Colonic mucosa (tissue), 4 donors: ENCODE results near the gene PNPLA2. TPM values are rescaled to one million over a fixed set of nuclear protein-coding genes. Genes with fewer than 3 reads are reported as not detected.
A peak's percentile ranks its signal among the peaks of the same experiment; 100 is the strongest.

Source experiments
- DNase-seq: peaks from one replicate; pipeline ENCODE4 v3.0.0-alpha.2; 2020
- H3K27ac ChIP-seq: fragments of 200-600 bp; one replicate; pipeline ENCODE4 v1.8.0; 2021
- H3K27me3 ChIP-seq: fragments of 200-600 bp; one replicate; pipeline ENCODE4 v1.8.0; 2021
- H3K36me3 ChIP-seq: fragments of 200-600 bp; one replicate; pipeline ENCODE4 v1.8.0; 2021
- H3K4me1 ChIP-seq: fragments of 200-600 bp; one replicate; pipeline ENCODE4 v1.8.0; 2021; ENCODE audit warnings: mild to moderate bottlenecking
- H3K4me3 ChIP-seq: fragments of 200-600 bp; one replicate; pipeline ENCODE4 v1.8.0; 2021
- H3K9ac ChIP-seq, 2 donors: one replicate each; pipeline ENCODE4 v1.7.0; 2013; ENCODE audit warnings: control low read depth in 2 of 2, low read depth in 2 of 2, low read length in 2 of 2
- H3K9me3 ChIP-seq: fragments of 200-600 bp; one replicate; pipeline ENCODE4 v1.8.0; 2021
- intact Hi-C: fragments of 100-400 bp; cut with DNase I; formaldehyde crosslinking; loops from one replicate; pipeline ENCODE4 v1.14.1; 2022
- total RNA-seq, 2 donors: library from RNA; stranded (reverse); fragmentation: NEBNext Ultra II Directional in 1 of 2; extraction: Animal tissue kit (Norgen Biotek cat#: 25700) in 1 of 2; gene quantifications; one replicate each; pipeline ENCODE4 v1.2.1, GENCODE V29; 2021
- TF ChIP-seq, protein P1 (sequence below): fragments of 200-600 bp; IDR thresholded peaks from one replicate; pipeline ENCODE4 v1.8.0; 2022; ENCODE audit warnings: antibody characterized with exemption, mild to moderate bottlenecking
- donor health status: healthy.
- donor health status: DM: no; HTN: no; CAD: no.
- donor health status: DM: no; HTN: no; CAD: no.

The PNPLA2 gene
- total RNA-seq, 2 donors from 2014 or later, result 139 to 155 TPM

DNA sequence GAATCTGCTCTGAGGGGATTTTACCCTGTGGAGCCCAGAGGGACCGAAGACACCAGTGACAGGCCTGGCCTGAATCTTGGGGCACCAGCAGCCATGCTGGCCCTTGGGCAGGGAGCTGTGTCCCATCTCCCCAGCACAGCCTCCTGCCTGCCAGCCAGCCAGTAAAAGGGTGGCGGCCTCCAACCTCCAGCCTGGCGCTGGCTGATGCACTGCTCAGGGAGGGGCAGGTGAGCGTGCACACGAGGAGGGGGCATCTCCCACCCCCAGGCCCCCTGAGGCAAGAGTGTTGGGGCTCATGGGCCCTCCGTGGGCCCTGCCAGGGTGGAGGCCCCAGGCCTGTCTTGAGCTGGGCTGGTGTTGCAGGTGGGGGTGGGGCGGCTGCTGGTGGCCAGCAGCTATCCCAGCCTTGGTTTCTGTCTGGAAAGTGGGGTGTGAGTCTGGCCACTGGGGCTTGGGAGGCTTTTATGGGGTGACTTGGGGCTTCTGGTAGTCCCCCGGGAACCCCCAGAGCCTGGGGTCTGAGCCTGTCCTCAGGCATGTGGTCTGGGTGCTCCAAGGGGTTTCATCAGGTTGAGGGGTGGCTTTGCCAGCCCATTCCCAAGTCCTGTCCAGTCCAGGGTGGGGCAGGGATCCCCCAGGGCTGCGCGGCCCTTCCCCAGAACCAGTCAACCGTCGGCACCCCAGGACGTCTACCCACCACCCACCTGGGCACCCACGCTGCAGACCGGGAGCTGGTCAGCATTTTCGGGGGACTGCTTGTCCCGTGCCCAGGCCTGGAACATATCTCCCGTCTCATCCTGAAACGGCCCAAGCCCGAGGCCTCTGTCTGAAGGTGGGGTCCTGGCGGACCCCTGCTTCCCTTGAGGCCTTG is 41.8 kb downstream of the PNPLA2 start:
- H3K9ac ChIP-seq, result peak overlapping the region in 1 of 2 donors; percentile 39
- H3K9me3 ChIP-seq, result no peaks in the 10 kb centered on the region
- no peak overlapping the region for H3K27ac ChIP-seq
- H3K36me3 ChIP-seq, result no peaks in the 10 kb centered on the region
- DNase-seq, result no peak
- no peak overlapping the region for H3K4me3 ChIP-seq
- H3K4me1 ChIP-seq, result peaks cover 12% of the 10 kb centered on the region
- peaks cover 21% of the 10 kb centered on the region for H3K27me3 ChIP-seq
- TF ChIP-seq, protein P1, sequence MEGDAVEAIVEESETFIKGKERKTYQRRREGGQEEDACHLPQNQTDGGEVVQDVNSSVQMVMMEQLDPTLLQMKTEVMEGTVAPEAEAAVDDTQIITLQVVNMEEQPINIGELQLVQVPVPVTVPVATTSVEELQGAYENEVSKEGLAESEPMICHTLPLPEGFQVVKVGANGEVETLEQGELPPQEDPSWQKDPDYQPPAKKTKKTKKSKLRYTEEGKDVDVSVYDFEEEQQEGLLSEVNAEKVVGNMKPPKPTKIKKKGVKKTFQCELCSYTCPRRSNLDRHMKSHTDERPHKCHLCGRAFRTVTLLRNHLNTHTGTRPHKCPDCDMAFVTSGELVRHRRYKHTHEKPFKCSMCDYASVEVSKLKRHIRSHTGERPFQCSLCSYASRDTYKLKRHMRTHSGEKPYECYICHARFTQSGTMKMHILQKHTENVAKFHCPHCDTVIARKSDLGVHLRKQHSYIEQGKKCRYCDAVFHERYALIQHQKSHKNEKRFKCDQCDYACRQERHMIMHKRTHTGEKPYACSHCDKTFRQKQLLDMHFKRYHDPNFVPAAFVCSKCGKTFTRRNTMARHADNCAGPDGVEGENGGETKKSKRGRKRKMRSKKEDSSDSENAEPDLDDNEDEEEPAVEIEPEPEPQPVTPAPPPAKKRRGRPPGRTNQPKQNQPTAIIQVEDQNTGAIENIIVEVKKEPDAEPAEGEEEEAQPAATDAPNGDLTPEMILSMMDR, result no peak
- intact Hi-C loops, result no loop called here

DNA sequence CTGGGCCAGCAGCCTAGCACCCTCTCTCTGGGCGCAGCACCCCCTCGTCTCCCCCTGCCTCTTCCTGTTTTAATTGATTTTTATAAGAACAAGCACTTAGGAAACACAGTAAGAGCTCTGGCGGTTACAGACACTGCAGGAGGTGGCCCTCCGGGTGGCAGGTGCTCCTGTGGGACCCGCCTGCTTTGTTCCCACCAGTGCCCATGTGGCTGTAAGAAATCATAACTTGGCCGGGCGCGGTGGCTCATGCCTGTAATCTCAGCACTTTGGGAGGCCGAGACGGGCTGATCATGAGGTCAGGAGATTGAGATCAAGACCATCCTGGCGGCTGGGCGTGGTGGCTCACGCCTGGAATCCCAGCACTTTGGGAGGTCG is 42.4 kb downstream of the PNPLA2 start:
- TF ChIP-seq, protein P1, result no peak
- H3K4me1 ChIP-seq, result peaks cover 12% of the 10 kb centered on the region
- no peak overlapping the region for H3K4me3 ChIP-seq
- H3K27me3 ChIP-seq, result peaks cover 21% of the 10 kb centered on the region
- intact Hi-C loops, result no loop called here
- H3K9ac ChIP-seq, result no peak overlapping the region
- no peak for DNase-seq
- no peak overlapping the region for H3K27ac ChIP-seq
- no peaks in the 10 kb centered on the region for H3K9me3 ChIP-seq
- no peaks in the 10 kb centered on the region for H3K36me3 ChIP-seq

DNA sequence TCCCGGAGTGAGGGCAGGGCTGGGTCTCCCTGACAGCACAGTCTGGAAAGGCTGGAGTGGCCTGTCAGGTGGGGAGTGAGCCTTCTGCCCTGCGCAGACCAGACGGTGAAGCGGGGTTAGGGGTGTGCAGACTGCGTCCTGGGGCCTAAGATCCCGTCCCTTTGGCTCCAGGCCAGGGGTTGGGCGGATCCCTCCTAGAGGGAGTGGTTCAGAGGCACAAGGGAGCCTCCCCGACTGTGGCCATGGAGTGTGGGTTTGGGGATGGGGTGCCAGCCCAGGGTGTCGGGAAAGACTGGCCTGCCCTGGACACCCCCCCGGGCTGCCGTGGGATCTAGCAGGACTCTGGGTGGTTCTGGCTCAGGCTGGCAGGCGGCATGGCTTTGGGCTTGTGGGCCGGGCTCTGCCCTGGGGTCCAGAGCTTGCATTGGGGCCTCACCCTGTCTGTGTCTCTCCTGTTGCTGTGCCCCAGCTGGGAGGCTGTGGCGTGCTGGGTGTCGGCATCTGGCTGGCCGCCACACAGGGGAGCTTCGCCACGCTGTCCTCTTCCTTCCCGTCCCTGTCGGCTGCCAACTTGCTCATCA is 43.5 kb downstream of the PNPLA2 start:
- H3K27ac ChIP-seq, result no peak overlapping the region

DNA sequence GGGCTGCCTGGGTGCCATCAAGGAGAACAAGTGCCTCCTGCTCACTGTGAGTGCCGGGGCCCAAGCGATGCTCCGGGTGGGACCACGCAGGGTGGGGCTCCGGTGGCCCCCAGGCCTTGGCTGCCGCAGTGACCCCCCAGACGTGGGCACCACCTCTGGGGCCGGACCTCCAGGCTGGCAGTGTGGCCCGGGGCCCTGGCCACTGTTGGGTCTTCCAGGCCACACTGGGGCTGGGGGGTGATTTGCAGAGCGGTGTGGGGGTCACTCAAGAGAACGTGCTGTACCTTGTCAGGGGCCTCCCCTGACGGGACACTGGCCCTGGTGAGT is 43.9 kb downstream of the PNPLA2 start:
- intact Hi-C loops, result no loop called here
- DNase-seq, result no peak
- TF ChIP-seq, protein P1, result no peak

More for the DNA sequence above, 43.5 kb downstream of the PNPLA2 start:
- Histone ChIP-seq H3K9ac (no peak overlapping the region), H3K36me3 (no peaks in the 10 kb centered on the region), H3K9me3 (no peaks in the 10 kb centered on the region), H3K4me1 (peaks cover 12% of the 10 kb centered on the region), H3K27me3 (peaks cover 21% of the 10 kb centered on the region), H3K4me3 (no peak overlapping the region)
- intact Hi-C loops, result no loop called here
- peak; percentile 63 for DNase-seq
- TF ChIP-seq, protein P1, result no peak

DNA sequence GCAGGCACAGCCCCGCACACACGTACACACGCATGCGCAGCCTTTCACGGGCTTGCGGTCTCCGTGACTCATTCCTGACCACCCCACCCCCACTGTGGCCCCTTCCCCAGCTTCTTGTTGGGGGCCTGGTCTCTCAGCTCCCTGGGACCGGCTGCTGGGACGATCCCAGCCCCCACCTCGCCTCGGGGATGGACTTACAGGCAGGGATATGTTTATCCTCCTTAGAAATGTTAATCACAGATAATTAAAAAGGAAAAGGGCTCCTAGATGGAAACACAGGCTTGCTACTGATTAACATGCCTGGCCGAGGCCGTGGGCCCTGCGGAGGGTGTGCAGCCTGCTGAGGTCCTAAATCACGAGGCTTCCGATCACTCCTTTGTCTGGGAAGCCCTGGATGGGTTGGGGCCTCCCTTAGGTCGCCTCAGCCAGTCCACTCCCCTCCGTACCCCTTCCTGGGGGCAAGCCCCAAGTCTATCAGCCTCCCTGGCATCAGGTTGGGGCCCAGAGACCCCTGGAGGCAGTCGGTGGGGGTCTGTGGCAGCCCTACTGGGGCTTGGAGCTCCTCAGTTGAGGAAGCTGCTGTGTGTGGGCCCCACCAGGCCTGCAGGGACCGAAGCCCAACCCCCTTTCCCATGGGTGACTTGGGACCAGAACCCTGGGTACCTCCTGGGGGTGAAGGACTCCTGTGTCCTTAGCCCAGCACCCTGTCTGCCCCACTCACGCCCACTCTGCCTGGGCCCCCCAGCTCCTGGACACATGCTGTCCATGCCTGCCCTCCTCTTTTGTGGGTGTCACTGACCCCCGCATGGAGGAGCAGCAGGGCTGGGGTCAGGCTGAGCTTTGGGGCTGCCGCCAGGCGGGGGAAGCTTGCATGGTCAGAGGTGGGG is 44.6 kb downstream of the PNPLA2 start:
- intact Hi-C loops, result no loop called here
- Histone ChIP-seq H3K36me3 (no peaks in the 10 kb centered on the region), H3K4me3 (no peak overlapping the region), H3K9ac (no peak overlapping the region), H3K9me3 (no peaks in the 10 kb centered on the region), H3K27me3 (peaks cover 21% of the 10 kb centered on the region), H3K4me1 (peaks cover 12% of the 10 kb centered on the region), H3K27ac (no peak overlapping the region)
- DNase-seq, result no peak
- TF ChIP-seq, protein P1, result no peak

More for the DNA sequence above, 43.9 kb downstream of the PNPLA2 start:
- Histone ChIP-seq H3K9me3 (no peaks in the 10 kb centered on the region), H3K27me3 (peaks cover 21% of the 10 kb centered on the region), H3K27ac (no peak overlapping the region), H3K4me3 (no peak overlapping the region), H3K9ac (no peak overlapping the region), H3K36me3 (no peaks in the 10 kb centered on the region), H3K4me1 (peaks cover 12% of the 10 kb centered on the region)
